ENCODE measurements around the gene GBA3. TPM values are rescaled to one million over a fixed set of nuclear protein-coding genes. Genes with fewer than 3 reads are reported as not detected.

GBA3 gene
- total and polyA plus RNA-seq, 2 donors (not counting 3 experiments of a cell fraction or from before 2014, with no cell fraction given), result not detected

DNA sequence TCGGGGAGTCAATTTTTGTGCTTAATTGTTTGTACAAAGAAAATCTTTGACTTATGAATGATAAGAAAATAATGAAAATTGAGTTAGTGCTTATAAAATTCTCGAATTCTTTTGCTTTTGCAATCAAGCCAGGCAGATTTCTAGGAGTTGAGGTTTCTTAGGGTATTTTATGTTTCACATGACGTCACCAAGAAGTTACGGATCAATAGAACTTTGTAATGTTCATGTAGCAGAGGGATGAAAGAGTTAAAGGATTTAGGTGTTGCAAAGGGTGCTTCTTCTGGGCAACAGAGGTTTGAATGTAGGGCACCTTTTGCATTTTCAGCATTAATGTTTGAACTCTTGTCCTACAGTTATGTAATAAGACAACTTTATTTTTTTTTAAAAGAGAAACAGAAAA lies 19.4 kb downstream of the GBA3 start:
- ChIA-PET CTCF (no interaction called here), POLR2A (no interaction called here)
- Histone ChIP-seq H3K4me3 (replicated peaks in 1 of 3; ENCODE audit: insufficient read depth in 1 of 3, low read depth in 1 of 3, low read length in 3 of 3) (no peak overlapping the region), H3K9ac (replicated peaks; ENCODE audit: extremely low read depth, insufficient read depth, low read length) (no peak overlapping the region), H3K36me3 (ENCODE audit: control insufficient read depth in 2 of 2, extremely low read depth in 1 of 2, insufficient read depth in 2 of 2, low read length in 2 of 2) (no peaks in the 10 kb centered on the region), H3K27ac (ENCODE audit: insufficient read depth, low read depth, low read length) (no peak overlapping the region), H3K9me1 (replicated peaks; ENCODE audit: control insufficient read depth, extremely low read depth, insufficient read depth, low read length) (no peaks in the 10 kb centered on the region), H3K4me1 (ENCODE audit: control insufficient read depth, extremely low read depth, insufficient read depth, low read length) (no peaks in the 10 kb centered on the region), H4K20me1 (replicated peaks; ENCODE audit: control insufficient read depth, extremely low read depth, insufficient read depth, low read length) (no peaks in the 10 kb centered on the region), H2AFZ (ENCODE audit: low read depth, low read length) (no peak overlapping the region), H3K79me2 (ENCODE audit: control insufficient read depth, insufficient read depth, low read length) (no peaks in the 10 kb centered on the region), H3K4me2 (ENCODE audit: insufficient read depth, low read length) (no peak overlapping the region), H3K27me3 (ENCODE audit: control insufficient read depth in 2 of 2, insufficient read depth in 2 of 2, low read length in 2 of 2) (no peaks in the 10 kb centered on the region), H3K9me3 (replicated peaks; ENCODE audit: control insufficient read depth, insufficient read depth, low read length) (no peaks in the 10 kb centered on the region)
- intact Hi-C loops (cut with micrococcal nuclease) (no loop called here), dilution Hi-C loops (cut with MboI; ENCODE audit: extremely low pct_ligation_motif_present, low sequenced_read_pairs) (no loop called here)
- BruUV-seq (replicated peaks), result no TSS peak
- DNase-seq (ENCODE audit: low read depth, low spot score), result no peak
- FAIRE-seq, result no peak
- no peak for TF ChIP-seq JUN (IDR thresholded peaks at IDR 0.05; ENCODE audit: borderline replicate concordance, insufficient read depth, insufficient read length, low read depth)
- TF ChIP-seq, protein P1, sequence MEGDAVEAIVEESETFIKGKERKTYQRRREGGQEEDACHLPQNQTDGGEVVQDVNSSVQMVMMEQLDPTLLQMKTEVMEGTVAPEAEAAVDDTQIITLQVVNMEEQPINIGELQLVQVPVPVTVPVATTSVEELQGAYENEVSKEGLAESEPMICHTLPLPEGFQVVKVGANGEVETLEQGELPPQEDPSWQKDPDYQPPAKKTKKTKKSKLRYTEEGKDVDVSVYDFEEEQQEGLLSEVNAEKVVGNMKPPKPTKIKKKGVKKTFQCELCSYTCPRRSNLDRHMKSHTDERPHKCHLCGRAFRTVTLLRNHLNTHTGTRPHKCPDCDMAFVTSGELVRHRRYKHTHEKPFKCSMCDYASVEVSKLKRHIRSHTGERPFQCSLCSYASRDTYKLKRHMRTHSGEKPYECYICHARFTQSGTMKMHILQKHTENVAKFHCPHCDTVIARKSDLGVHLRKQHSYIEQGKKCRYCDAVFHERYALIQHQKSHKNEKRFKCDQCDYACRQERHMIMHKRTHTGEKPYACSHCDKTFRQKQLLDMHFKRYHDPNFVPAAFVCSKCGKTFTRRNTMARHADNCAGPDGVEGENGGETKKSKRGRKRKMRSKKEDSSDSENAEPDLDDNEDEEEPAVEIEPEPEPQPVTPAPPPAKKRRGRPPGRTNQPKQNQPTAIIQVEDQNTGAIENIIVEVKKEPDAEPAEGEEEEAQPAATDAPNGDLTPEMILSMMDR (IDR thresholded peaks at IDR 0.05; ENCODE audit: extremely low read depth in 1 of 2, insufficient read depth in 1 of 2, low read depth in 1 of 2, low read length in 2 of 2), result no peak
- no peak for TF ChIP-seq POLR2A (IDR thresholded peaks at IDR 0.05; ENCODE audit: low read depth, low read length)
- TF ChIP-seq MYC (IDR thresholded peaks at IDR 0.05; ENCODE audit: low read depth, low read length), result no peak
- no peak for TF ChIP-seq POLR2AphosphoS5 (IDR thresholded peaks at IDR 0.05; ENCODE audit: insufficient read depth, low read depth, low read length)
- TF ChIP-seq, protein P2, sequence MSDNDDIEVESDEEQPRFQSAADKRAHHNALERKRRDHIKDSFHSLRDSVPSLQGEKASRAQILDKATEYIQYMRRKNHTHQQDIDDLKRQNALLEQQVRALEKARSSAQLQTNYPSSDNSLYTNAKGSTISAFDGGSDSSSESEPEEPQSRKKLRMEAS (IDR thresholded peaks at IDR 0.05; ENCODE audit: insufficient read depth, insufficient read length), result no peak
- TF ChIP-seq EZH2 (IDR thresholded peaks at IDR 0.05; ENCODE audit: borderline replicate concordance, low read depth, low read length, severe bottlenecking), result no peak
- no peak for TF ChIP-seq FOS (IDR thresholded peaks at IDR 0.05; ENCODE audit: borderline replicate concordance, insufficient read depth, low read length)
- TF ChIP-seq GATA2 (IDR thresholded peaks at IDR 0.05; ENCODE audit: insufficient read depth, insufficient read length, low read depth, low read length), result no peak

All from endothelial cell of umbilical vein (primary cell).